Erythroblast (primary cell): ENCODE measurements around the gene PNLIPRP2.

ENCODE experiments used
- GATA1 ChIP-seq: IDR thresholded peaks from 2 replicates; pipeline ENCODE4 v1.6.1; 2011; ENCODE audit warnings: low read depth, mild to moderate bottlenecking, control low read depth, low read length, moderate library complexity
- POLR2A ChIP-seq: IDR thresholded peaks from 2 replicates; pipeline ENCODE4 v1.6.1; 2011; ENCODE audit warnings: mild to moderate bottlenecking, low read length

DNA sequence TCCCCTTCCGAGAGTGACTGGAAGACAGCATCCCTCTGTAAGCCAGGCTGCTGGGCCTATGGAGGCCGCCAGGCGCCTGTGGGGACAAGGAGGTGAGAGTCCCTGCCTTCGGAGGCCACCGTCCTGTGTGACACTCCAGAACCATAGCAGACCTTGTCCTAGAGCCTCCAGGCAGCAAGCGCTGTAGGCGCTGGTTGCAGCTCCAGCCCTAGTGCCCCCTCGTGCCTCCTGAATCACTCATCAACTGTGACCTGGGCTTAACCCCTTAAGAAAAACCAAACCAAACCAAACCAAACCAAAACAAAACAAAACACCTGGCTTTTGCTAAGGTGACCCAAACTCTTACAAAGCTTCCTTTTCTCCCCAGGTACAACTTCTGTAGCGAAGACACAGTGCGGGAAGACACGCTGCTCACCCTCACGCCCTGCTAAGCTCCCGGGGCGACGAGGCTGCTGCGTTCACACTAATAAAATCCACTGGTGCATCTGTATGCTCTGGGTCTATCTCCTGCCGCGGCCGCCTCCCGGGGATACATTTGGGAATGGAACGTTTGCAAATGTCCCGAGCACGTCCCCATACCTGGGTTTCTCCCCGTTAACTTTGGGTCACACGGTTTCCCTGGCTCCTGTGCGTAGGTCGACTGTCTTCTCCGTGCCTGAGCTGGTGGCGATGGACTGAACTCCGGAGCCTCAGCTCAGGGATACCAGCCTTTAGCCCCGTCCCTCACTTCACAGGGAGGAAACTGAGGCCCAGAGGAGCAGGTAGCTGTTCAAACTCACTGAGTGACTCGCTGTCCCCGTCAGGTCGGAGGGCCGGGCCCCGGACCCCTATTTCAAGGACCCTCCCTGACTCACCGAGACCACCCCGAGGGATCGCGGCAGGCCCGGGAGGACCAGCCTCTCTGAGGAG, 11.8 kb upstream of the PNLIPRP2 start:
- no peak for TF ChIP-seq POLR2A
- no peak for TF ChIP-seq GATA1
